Muscle of leg (tissue), 11 donors: Measurements from ENCODE around the gene LRP1-AS. TPM values are rescaled to one million over a fixed set of nuclear protein-coding genes. Genes with fewer than 3 reads are reported as not detected.

Source experiments
- DNase-seq: peaks from one replicate; pipeline ENCODE4 v3.0.0; 2013
- H3K27ac ChIP-seq: one replicate; pipeline ENCODE4 v1.5.1; 2013; ENCODE audit warnings: mild to moderate bottlenecking, low read length, control low read depth
- H3K27me3 ChIP-seq: one replicate; pipeline ENCODE4 v1.6.1; 2013; ENCODE audit warnings: low read length; ENCODE audit not compliant: control insufficient read depth, insufficient read depth
- H3K36me3 ChIP-seq: one replicate; pipeline ENCODE4 v1.6.1; 2013; ENCODE audit warnings: low read length; ENCODE audit not compliant: control insufficient read depth, insufficient read depth
- H3K4me1 ChIP-seq: one replicate; pipeline ENCODE4 v1.6.1; 2013; ENCODE audit warnings: low read length; ENCODE audit not compliant: control insufficient read depth, insufficient read depth
- H3K4me3 ChIP-seq: one replicate; pipeline ENCODE4 v1.5.1; 2013; ENCODE audit warnings: low read length, control low read depth
- H3K9me3 ChIP-seq: replicated peaks from 2 replicates; pipeline ENCODE4 v1.6.1; 2013; ENCODE audit warnings: low read depth, low read length; ENCODE audit not compliant: control insufficient read depth
- WGBS: methylation state at CpG from one replicate; pipeline ENCODE4 v1.1.5; 2013; ENCODE audit warnings: missing lambda C conversion rate; ENCODE audit not compliant: insufficient coverage; 5-methylcytosine and 5-hydroxymethylcytosine counted together
- polyA plus RNA-seq, 8 donors: library from polyadenylated mRNA; unstranded; fragments of 120-200 nt; gene quantifications; one replicate each; pipeline versions ENCODE4 v1.2.1 to v1.2.3, GENCODE V29; 2013; ENCODE audit warnings: inconsistent platforms in 1 of 8, low replicate concordance in 1 of 8; ENCODE audit not compliant: insufficient read length in 8 of 8, insufficient read depth in 1 of 8
- total RNA-seq: library from RNA; stranded (reverse); fragments of 120-200 nt; gene quantifications from one replicate; pipeline ENCODE4 v1.2.4, GENCODE V29; 2013

LRP1-AS gene
- total and polyA plus RNA-seq, 9 donors, result 0.45 to 1.7 (median 0.77) TPM; not detected in 2

DNA sequence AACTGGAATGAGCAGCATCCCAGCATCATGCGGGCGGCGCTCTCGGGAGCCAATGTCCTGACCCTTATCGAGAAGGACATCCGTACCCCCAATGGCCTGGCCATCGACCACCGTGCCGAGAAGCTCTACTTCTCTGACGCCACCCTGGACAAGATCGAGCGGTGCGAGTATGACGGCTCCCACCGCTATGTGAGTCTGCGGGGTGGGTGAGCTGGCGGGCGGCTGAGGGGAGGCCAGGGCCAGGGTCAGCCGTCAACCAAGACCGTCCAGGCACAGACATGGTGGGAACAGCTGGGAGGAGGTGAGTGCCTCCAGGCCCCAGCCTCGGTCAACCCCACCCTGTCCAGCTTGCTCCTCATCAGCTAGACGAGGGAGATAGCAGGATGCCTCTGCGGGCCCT, 43.4 kb upstream of the LRP1-AS start:
- no peaks in the 10 kb centered on the region for H3K9me3 ChIP-seq
- H3K4me3 ChIP-seq, result no peak overlapping the region
- H3K27ac ChIP-seq, result no peak overlapping the region
- no peaks in the 10 kb centered on the region for H3K27me3 ChIP-seq
- peaks cover 86% of the 10 kb centered on the region for H3K36me3 ChIP-seq
- WGBS, result 86% methylated on average over 21 of the region's 23 CpGs
- H3K4me1 ChIP-seq, result peaks cover 2% of the 10 kb centered on the region
- no peak for DNase-seq

GRCh38 chr12:57190037-57190436, 42.6 kb upstream of the LRP1-AS start:
- peaks cover 86% of the 10 kb centered on the region for H3K36me3 ChIP-seq
- peak; percentile 48 for DNase-seq
- H3K4me3 ChIP-seq, result no peak overlapping the region
- no peaks in the 10 kb centered on the region for H3K9me3 ChIP-seq
- H3K27ac ChIP-seq, result no peak overlapping the region
- H3K4me1 ChIP-seq, result peaks cover 2% of the 10 kb centered on the region
- H3K27me3 ChIP-seq, result no peaks in the 10 kb centered on the region
- WGBS, result 47% methylated on average over 5 of the region's 6 CpGs

DNA sequence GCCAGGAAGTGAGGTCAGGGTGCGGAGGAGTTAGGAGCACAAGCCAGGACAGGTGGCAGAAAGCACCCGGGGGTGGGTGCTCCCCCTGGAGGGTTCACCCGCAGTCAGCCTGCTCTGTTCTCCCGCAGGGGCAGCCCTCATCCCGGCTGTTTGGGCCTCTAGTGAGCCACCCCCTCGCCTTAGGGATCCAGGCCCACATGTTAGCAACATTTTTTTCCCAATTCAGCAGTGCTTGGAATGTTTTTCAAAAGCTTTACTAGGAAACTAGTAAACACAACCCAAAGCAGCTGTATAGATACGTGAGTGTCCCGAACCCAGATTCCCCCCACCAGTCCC, 40.6 kb upstream of the LRP1-AS start:
- H3K9me3 ChIP-seq, result no peaks in the 10 kb centered on the region
- DNase-seq, result no peak
- H3K36me3 ChIP-seq, result peaks cover 92% of the 10 kb centered on the region
- no peak overlapping the region for H3K4me3 ChIP-seq
- H3K27ac ChIP-seq, result no peak overlapping the region
- H3K4me1 ChIP-seq, result peaks cover 2% of the 10 kb centered on the region
- no peaks in the 10 kb centered on the region for H3K27me3 ChIP-seq
- WGBS, result 68% methylated on average over 7 of the region's 8 CpGs

GRCh38 chr12:57187222-57188089, 40.0 kb upstream of the LRP1-AS start:
- no peaks in the 10 kb centered on the region for H3K27me3 ChIP-seq
- no peak for DNase-seq
- peaks cover 2% of the 10 kb centered on the region for H3K4me1 ChIP-seq
- no peak overlapping the region for H3K4me3 ChIP-seq
- WGBS, result 60% methylated on average over 19 of the region's 21 CpGs
- H3K9me3 ChIP-seq, result no peaks in the 10 kb centered on the region
- H3K36me3 ChIP-seq, result peaks cover 86% of the 10 kb centered on the region
- H3K27ac ChIP-seq, result no peak overlapping the region

DNA sequence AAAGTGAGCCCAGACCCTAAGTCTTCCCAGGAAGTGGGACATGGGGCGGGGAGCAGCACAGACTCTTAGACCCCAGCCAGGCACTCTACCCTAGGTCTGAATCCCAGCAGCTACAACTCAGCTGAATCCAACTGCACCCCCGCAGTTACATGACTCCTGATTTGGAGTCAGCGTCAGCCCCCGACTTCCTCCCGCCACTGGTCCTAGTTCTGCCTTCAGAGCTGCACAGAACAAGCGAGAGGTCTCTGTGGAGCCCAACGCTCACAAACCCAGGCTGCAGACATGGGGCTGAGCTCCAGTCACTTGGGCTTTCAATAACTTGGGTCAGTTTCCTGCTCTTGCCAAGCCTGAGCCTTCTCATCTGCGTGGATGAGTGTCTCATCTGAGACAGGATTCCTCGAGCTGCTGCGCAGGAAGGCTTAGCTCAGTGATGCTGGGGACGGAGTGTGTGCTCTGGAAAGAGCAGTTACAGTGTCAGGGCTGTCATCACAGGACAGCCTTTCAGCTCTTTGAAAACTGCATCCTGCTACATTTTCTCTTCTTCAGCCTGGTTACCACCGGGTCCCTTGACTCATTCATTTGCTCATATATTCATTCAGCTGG, 38.6 kb upstream of the LRP1-AS start:
- Histone ChIP-seq H3K36me3 (peaks cover 83% of the 10 kb centered on the region), H3K9me3 (no peaks in the 10 kb centered on the region), H3K4me3 (no peak overlapping the region), H3K27me3 (no peaks in the 10 kb centered on the region), H3K4me1 (peaks cover 2% of the 10 kb centered on the region), H3K27ac (no peak overlapping the region)
- no peak for DNase-seq
- 74% methylated on average over 12 of the region's 12 CpGs for WGBS

- H3K9me3 ChIP-seq, result no peaks in the 10 kb centered on the region
- 91% methylated on average over 25 of the region's 25 CpGs for WGBS
- no peak overlapping the region for H3K4me3 ChIP-seq
- no peak overlapping the region for H3K27ac ChIP-seq
- peaks cover 2% of the 10 kb centered on the region for H3K4me1 ChIP-seq
- no peaks in the 10 kb centered on the region for H3K27me3 ChIP-seq
- no peak for DNase-seq
- H3K36me3 ChIP-seq, result peaks cover 84% of the 10 kb centered on the region
These were observed 38.0 kb upstream of the LRP1-AS start for GRCh38 chr12:57185403-57185802.

GRCh38 chr12:57183939-57184725, 36.7 kb upstream of the LRP1-AS start:
- WGBS, result 91% methylated on average over 17 of the region's 22 CpGs
- no peak for DNase-seq
- no peaks in the 10 kb centered on the region for H3K27me3 ChIP-seq
- no peak overlapping the region for H3K27ac ChIP-seq
- H3K36me3 ChIP-seq, result peaks cover 90% of the 10 kb centered on the region
- H3K4me3 ChIP-seq, result no peak overlapping the region
- H3K4me1 ChIP-seq, result no peaks in the 10 kb centered on the region
- H3K9me3 ChIP-seq, result no peaks in the 10 kb centered on the region

DNA sequence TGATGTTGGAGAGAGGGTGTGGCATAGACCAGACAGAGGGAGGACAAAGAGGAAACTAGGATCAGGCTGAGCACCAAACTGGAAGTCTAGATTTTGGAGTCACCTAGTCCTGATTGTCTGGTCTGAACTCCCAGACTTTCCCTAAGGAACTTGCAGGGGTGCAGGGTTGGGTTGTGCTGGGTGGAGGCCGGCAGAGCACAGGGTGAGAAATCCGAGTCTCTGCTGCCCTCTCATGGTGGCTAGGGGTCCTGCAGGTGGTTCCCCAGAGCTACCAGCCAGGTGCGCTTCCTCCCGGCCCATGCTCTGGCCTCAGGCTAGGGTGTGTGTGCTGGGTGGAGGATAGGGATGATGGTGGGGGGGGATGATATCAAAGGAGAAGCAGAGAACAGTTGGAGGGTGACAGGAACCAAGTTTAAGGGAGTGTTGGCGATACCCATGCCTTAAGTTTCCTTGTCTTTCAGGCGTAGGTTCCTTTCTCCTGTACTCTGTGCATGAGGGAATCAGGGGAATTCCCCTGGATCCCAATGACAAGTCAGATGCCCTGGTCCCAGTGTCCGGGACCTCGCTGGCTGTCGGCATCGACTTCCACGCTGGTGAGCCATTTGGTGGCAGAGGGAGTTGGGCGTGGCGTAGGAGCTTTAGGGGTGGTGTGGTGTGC, 35.6 kb upstream of the LRP1-AS start:
- Histone ChIP-seq H3K36me3 (peaks cover 91% of the 10 kb centered on the region), H3K4me1 (no peaks in the 10 kb centered on the region), H3K27me3 (no peaks in the 10 kb centered on the region), H3K4me3 (no peak overlapping the region), H3K9me3 (no peaks in the 10 kb centered on the region), H3K27ac (no peak overlapping the region)
- peak; percentile 77 for DNase-seq
- 38% methylated on average over 6 of the region's 13 CpGs for WGBS

DNA sequence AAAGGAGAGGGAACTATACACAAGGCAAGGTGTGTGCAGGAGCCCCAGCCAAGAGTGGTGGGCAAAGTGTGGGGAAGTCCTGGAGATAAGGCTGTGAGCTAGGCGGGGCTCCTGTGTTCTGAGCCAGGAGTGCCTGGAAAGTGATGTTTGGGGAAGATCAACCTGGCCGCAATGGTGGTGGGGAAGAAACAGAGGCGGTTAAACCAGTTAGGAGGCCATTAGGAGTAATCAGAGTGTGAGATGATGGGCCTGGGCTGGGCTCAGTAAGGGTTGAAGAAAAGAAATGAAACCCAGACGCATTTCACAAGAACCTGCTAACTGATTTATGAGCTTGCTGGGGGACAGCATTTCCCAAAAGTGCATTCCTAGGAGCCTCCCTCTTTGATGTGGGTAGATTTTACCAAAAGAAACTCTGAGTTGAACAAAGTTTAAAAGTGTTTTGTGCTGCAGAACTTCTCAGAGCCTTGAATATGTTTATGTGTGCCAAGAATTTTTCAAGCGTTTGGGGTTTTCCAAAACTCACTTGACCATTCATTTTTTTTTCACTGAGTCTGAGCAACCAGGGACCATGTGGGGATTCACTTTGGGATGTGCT, 34.2 kb upstream of the LRP1-AS start:
- Histone ChIP-seq H3K36me3 (peaks cover 90% of the 10 kb centered on the region), H3K27me3 (no peaks in the 10 kb centered on the region), H3K9me3 (no peaks in the 10 kb centered on the region), H3K4me1 (no peaks in the 10 kb centered on the region), H3K4me3 (no peak overlapping the region), H3K27ac (no peak overlapping the region)
- DNase-seq, result no peak
- WGBS, result 62% methylated on average over 3 of the region's 5 CpGs
